ENCODE results near the gene OR2A42. TPM values are rescaled to one million over a fixed set of nuclear protein-coding genes. Genes with fewer than 3 reads are reported as not detected.
"Not testable (repeated sequence)": the region's sequence is repeated elsewhere in the genome, so short reads cannot be mapped to it uniquely, and the experiment has no call there.

Gene OR2A42
- total and polyA plus RNA-seq, 2 donors (not counting 1 experiment from before 2014, with no cell fraction given) = under 0.01 to 0.02 TPM

DNA sequence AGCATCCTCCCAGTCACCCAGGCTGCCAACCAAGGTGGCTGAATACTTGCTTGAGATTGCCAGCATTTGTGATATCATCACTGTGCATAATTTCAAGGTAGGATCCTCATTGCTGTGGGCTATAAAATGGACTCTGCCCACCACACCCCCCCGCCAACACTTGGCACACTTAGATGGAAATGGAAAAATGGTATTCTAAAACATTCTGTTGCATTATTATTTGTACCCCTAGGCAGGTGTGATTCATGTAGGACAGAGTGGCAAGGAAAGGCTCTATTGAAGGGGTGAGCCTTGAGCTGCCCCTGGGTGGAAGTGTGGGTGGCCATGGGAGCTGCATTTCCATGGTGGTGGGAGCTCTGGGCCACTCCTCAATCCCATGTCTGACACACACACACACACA, 20.8 kb downstream of the OR2A42 start:
- not testable (repeated sequence) for H3K36me3 ChIP-seq (ENCODE audit: control insufficient read depth, insufficient read depth, low read length); H3K4me2 ChIP-seq (ENCODE audit: extremely low read depth, insufficient read depth, low read length); H3K27me3 ChIP-seq (ENCODE audit: control insufficient read depth, insufficient read depth, low read length); H3K4me3 ChIP-seq (replicated peaks in 1 of 4; ENCODE audit: control extremely low read depth in 1 of 4, insufficient read depth in 1 of 4, low read depth in 3 of 4, low read length in 4 of 4); H3K9me3 ChIP-seq (ENCODE audit: control insufficient read depth, insufficient read depth, low read depth, low read length); DNase-seq (ENCODE audit: low read depth in 2 of 2); H2AFZ ChIP-seq (ENCODE audit: low read length); H4K20me1 ChIP-seq (ENCODE audit: control insufficient read depth, extremely low read depth, insufficient read depth, low read length); H3K4me1 ChIP-seq (ENCODE audit: control insufficient read depth, extremely low read depth, insufficient read depth, low read length); H3K9ac ChIP-seq (ENCODE audit: insufficient read depth, low read length); H3K79me2 ChIP-seq (ENCODE audit: control insufficient read depth, insufficient read depth, low read length); H3K27ac ChIP-seq (ENCODE audit: insufficient read depth, low read length)

DNA sequence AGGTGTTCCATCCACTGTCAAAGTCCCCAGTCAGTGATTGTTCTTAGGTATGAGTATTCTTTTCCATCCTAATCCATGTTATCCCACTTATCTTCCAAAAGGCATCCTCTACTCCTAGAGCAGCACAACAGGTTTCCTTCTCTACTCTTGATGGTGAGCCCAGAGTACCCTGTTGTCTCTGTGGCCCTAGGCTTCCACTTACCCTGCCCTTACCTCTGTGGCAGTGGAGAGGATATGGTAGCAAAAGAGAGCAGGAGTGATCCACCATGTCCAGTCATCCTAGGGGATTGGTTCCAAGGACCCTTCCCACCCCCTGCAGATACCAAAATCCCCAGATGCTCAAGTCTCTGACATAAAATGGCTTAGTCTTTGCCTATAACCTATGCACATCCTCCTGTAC, 22.2 kb downstream of the OR2A42 start:
- H3K27ac ChIP-seq (ENCODE audit: insufficient read depth, low read length); H4K20me1 ChIP-seq (ENCODE audit: control insufficient read depth, extremely low read depth, insufficient read depth, low read length); H3K4me1 ChIP-seq (ENCODE audit: control insufficient read depth, extremely low read depth, insufficient read depth, low read length); H3K27me3 ChIP-seq (ENCODE audit: control insufficient read depth, insufficient read depth, low read length); H3K9ac ChIP-seq (ENCODE audit: insufficient read depth, low read length); H3K4me2 ChIP-seq (ENCODE audit: extremely low read depth, insufficient read depth, low read length); H3K4me3 ChIP-seq (replicated peaks in 1 of 4; ENCODE audit: control extremely low read depth in 1 of 4, insufficient read depth in 1 of 4, low read depth in 3 of 4, low read length in 4 of 4); H3K79me2 ChIP-seq (ENCODE audit: control insufficient read depth, insufficient read depth, low read length); H2AFZ ChIP-seq (ENCODE audit: low read length); DNase-seq (ENCODE audit: low read depth in 2 of 2); H3K36me3 ChIP-seq (ENCODE audit: control insufficient read depth, insufficient read depth, low read length); H3K9me3 ChIP-seq (ENCODE audit: control insufficient read depth, insufficient read depth, low read depth, low read length): not testable (repeated sequence)

DNA sequence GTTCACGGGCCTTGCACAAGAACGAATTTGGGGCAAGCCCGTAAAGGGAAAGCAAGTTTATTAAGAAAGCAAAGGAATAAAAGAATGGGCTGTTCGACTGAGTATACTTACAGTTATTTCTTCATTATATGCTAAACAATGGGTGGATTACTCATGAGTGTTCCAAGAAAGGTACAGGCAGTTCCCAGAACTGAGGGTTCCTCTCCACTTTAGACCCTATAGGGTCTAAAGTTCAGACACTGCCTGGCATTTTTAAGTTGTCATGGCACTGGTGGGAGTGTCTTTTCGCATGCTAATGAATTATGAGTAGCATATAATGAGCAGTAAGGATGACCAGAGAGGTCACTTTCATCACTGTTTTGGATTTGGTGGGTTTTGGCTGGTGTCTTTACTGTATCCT, 34.1 kb downstream of the OR2A42 start:
- not testable (repeated sequence) for H3K36me3 ChIP-seq (ENCODE audit: control insufficient read depth, insufficient read depth, low read length); H3K9ac ChIP-seq (ENCODE audit: insufficient read depth, low read length); H3K4me3 ChIP-seq (replicated peaks in 1 of 4; ENCODE audit: control extremely low read depth in 1 of 4, insufficient read depth in 1 of 4, low read depth in 3 of 4, low read length in 4 of 4); H3K9me3 ChIP-seq (ENCODE audit: control insufficient read depth, insufficient read depth, low read depth, low read length); H3K27ac ChIP-seq (ENCODE audit: insufficient read depth, low read length); H3K27me3 ChIP-seq (ENCODE audit: control insufficient read depth, insufficient read depth, low read length); H2AFZ ChIP-seq (ENCODE audit: low read length); H3K79me2 ChIP-seq (ENCODE audit: control insufficient read depth, insufficient read depth, low read length); DNase-seq (ENCODE audit: low read depth in 2 of 2); H4K20me1 ChIP-seq (ENCODE audit: control insufficient read depth, extremely low read depth, insufficient read depth, low read length); H3K4me1 ChIP-seq (ENCODE audit: control insufficient read depth, extremely low read depth, insufficient read depth, low read length); H3K4me2 ChIP-seq (ENCODE audit: extremely low read depth, insufficient read depth, low read length)

- not testable (repeated sequence) for H4K20me1 ChIP-seq (ENCODE audit: control insufficient read depth, extremely low read depth, insufficient read depth, low read length); H3K4me2 ChIP-seq (ENCODE audit: extremely low read depth, insufficient read depth, low read length); H3K4me1 ChIP-seq (ENCODE audit: control insufficient read depth, extremely low read depth, insufficient read depth, low read length); H3K27me3 ChIP-seq (ENCODE audit: control insufficient read depth, insufficient read depth, low read length); H3K27ac ChIP-seq (ENCODE audit: insufficient read depth, low read length); H3K4me3 ChIP-seq (replicated peaks in 1 of 4; ENCODE audit: control extremely low read depth in 1 of 4, insufficient read depth in 1 of 4, low read depth in 3 of 4, low read length in 4 of 4); H3K9me3 ChIP-seq (ENCODE audit: control insufficient read depth, insufficient read depth, low read depth, low read length); DNase-seq (ENCODE audit: low read depth in 2 of 2); H2AFZ ChIP-seq (ENCODE audit: low read length); H3K36me3 ChIP-seq (ENCODE audit: control insufficient read depth, insufficient read depth, low read length); H3K9ac ChIP-seq (ENCODE audit: insufficient read depth, low read length); H3K79me2 ChIP-seq (ENCODE audit: control insufficient read depth, insufficient read depth, low read length)
Measured at GRCh38 chr7:144203086-144203485, 36.3 kb downstream of the OR2A42 start.

DNA sequence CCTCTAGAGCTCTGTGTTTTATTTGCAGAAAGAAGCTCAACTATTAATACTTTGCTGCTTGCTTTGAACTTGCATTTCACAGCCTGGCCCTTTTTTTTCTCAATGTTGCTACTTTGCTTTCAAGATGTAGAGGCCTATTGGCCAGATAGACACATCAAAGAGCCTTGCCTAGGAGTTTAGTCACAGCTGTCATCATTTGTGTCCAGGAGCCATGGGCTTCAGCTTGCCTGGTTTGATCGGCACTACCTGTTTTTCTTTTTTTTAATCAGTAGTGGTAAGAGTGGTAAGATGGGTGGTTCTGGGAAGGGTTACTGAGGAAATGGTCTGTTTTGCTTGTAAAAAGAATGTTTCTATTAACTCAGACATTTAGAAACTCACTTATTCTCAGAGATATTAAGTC, 37.4 kb downstream of the OR2A42 start:
- not testable (repeated sequence) for H3K27me3 ChIP-seq (ENCODE audit: control insufficient read depth, insufficient read depth, low read length); DNase-seq (ENCODE audit: low read depth in 2 of 2); H3K79me2 ChIP-seq (ENCODE audit: control insufficient read depth, insufficient read depth, low read length); H3K4me2 ChIP-seq (ENCODE audit: extremely low read depth, insufficient read depth, low read length); H3K27ac ChIP-seq (ENCODE audit: insufficient read depth, low read length); H3K9ac ChIP-seq (ENCODE audit: insufficient read depth, low read length); H3K36me3 ChIP-seq (ENCODE audit: control insufficient read depth, insufficient read depth, low read length); H2AFZ ChIP-seq (ENCODE audit: low read length); H4K20me1 ChIP-seq (ENCODE audit: control insufficient read depth, extremely low read depth, insufficient read depth, low read length); H3K4me1 ChIP-seq (ENCODE audit: control insufficient read depth, extremely low read depth, insufficient read depth, low read length); H3K4me3 ChIP-seq (replicated peaks in 1 of 4; ENCODE audit: control extremely low read depth in 1 of 4, insufficient read depth in 1 of 4, low read depth in 3 of 4, low read length in 4 of 4); H3K9me3 ChIP-seq (ENCODE audit: control insufficient read depth, insufficient read depth, low read depth, low read length)

DNA sequence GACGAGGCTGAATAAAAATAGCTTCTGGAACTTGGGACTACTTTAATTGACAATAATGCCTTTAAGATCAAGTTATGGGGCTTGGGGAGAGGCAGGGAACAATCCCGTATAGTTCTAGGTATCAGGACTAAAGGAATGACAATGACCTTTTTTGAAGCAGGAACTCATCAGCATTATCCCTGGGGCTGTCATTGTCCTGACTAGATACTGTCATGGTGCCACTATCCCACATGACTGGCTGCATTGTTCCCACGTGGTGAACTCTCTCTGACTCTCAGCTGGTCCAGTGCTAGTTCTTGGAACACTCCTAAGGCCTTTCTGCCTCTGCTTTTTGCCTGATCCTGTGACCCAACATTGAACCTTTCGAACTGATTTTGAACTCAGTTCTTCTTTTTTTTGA, 40.5 kb downstream of the OR2A42 start:
- not testable (repeated sequence) for DNase-seq (ENCODE audit: low read depth in 2 of 2); H3K36me3 ChIP-seq (ENCODE audit: control insufficient read depth, insufficient read depth, low read length); H2AFZ ChIP-seq (ENCODE audit: low read length); H3K27ac ChIP-seq (ENCODE audit: insufficient read depth, low read length); H3K4me2 ChIP-seq (ENCODE audit: extremely low read depth, insufficient read depth, low read length); H3K79me2 ChIP-seq (ENCODE audit: control insufficient read depth, insufficient read depth, low read length); H3K9me3 ChIP-seq (ENCODE audit: control insufficient read depth, insufficient read depth, low read depth, low read length); H3K27me3 ChIP-seq (ENCODE audit: control insufficient read depth, insufficient read depth, low read length); H3K4me3 ChIP-seq (replicated peaks in 1 of 4; ENCODE audit: control extremely low read depth in 1 of 4, insufficient read depth in 1 of 4, low read depth in 3 of 4, low read length in 4 of 4); H3K9ac ChIP-seq (ENCODE audit: insufficient read depth, low read length); H3K4me1 ChIP-seq (ENCODE audit: control insufficient read depth, extremely low read depth, insufficient read depth, low read length); H4K20me1 ChIP-seq (ENCODE audit: control insufficient read depth, extremely low read depth, insufficient read depth, low read length)

DNA sequence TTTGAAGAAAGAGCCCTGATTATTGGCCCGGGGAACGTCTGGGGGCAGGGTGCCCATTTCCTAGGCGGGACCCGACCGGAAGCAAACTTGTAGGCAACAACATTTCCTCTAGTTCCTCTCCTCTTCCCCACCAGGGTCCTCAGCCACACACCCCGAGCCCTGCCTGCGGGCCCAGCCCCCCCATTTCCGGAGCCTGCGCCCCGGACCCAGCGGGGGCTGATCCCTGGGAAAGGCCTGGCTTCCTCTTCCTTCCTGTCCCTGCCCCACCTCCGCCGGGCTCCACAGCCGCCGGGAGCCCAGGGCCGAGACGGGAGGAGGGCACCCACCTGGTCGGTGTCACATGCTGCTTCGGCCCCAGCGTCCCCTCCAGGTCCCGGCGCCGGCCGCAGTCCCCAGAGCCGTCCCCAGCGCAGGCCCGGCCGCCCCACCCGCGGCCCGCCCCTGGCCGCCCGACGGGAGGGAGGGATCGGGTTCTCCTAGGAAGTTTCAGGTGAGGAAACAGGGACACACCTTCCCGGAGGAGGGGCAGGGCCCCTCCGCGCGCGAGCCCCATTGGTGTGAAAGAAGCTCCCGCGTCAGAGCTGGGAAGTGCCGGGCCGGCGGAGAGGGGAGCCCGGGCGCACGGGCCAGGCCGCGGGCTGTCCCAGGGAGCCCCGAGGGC, 44.1 kb downstream of the OR2A42 start, which contains the start of gene ARHGEF35:
Gene ARHGEF35 (minus strand): TSS at position 622 of the 661 bp plus-strand sequence. CDS start 7,450 bp downstream, outside the sequence.
- not testable (repeated sequence) for H3K4me3 ChIP-seq (replicated peaks in 1 of 4; ENCODE audit: control extremely low read depth in 1 of 4, insufficient read depth in 1 of 4, low read depth in 3 of 4, low read length in 4 of 4); DNase-seq (ENCODE audit: low read depth in 2 of 2); H2AFZ ChIP-seq (ENCODE audit: low read length); H3K9me3 ChIP-seq (ENCODE audit: control insufficient read depth, insufficient read depth, low read depth, low read length); H3K4me1 ChIP-seq (ENCODE audit: control insufficient read depth, extremely low read depth, insufficient read depth, low read length); H3K27me3 ChIP-seq (ENCODE audit: control insufficient read depth, insufficient read depth, low read length); H3K9ac ChIP-seq (ENCODE audit: insufficient read depth, low read length); H3K27ac ChIP-seq (ENCODE audit: insufficient read depth, low read length); H3K36me3 ChIP-seq (ENCODE audit: control insufficient read depth, insufficient read depth, low read length); H3K4me2 ChIP-seq (ENCODE audit: extremely low read depth, insufficient read depth, low read length); H3K79me2 ChIP-seq (ENCODE audit: control insufficient read depth, insufficient read depth, low read length); H4K20me1 ChIP-seq (ENCODE audit: control insufficient read depth, extremely low read depth, insufficient read depth, low read length)
